ENCODE results near the gene UROS.

GRCh38 chr10:125777806-125778205 is 45.3 kb downstream of the UROS start:
- TF ChIP-seq CTCF (IDR thresholded peaks at IDR 0.05) (no peak), POLR2A (IDR thresholded peaks at IDR 0.05) (no peak), EP300 (IDR thresholded peaks at IDR 0.05) (no peak), POLR2AphosphoS5 (IDR thresholded peaks at IDR 0.05) (no peak)
